ENCODE data around the gene PGAM1.

Gene PGAM1

DNA sequence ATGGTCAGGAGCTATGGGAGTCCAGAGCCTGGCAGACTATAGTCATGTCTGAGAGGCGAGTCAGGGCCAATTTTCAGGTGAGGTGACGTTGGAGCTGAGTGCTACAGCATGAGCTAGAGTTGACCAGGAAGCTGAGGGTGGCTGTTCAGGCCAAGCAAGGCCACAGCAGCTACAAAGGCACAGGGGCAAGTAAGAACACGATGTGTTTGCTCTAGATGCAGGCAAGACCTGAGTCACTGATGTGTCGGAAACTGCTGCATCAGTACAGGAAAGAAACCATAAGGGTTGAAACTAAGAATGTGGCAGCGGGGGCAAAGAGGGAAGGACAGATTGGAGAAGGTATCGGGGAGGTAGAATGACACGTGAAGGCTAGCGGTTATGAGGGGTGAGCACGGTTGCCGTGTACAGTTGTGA lies 13.1 kb upstream of the PGAM1 start:
- POLR2A ChIA-PET, result interaction anchor here (0.5 to 1.5 kb wide), 3 partner anchors 12 to 49 kb away, joined by 3 to 4 read pairs (median 3); partner anchors contain the start of gene RRP12
- no peaks in the 10 kb centered on the region for H3K36me3 ChIP-seq (ENCODE audit: control insufficient read depth in 2 of 2, insufficient read depth in 1 of 2, low read length in 2 of 2)
- TF ChIP-seq YY2 (tag by site-specific recombination; IDR thresholded peaks at IDR 0.05) (no peak), ZNF747 (tag by site-specific recombination; IDR thresholded peaks at IDR 0.05) (no peak), ZNF585B (tag by site-specific recombination; IDR thresholded peaks at IDR 0.05) (no peak), TCF7L2 (IDR thresholded peaks at IDR 0.05; ENCODE audit: borderline replicate concordance, low read depth, low read length) (no peak), ZBTB1 (tag by site-specific recombination; IDR thresholded peaks at IDR 0.05) (no peak), TRIM28 (IDR thresholded peaks at IDR 0.05; ENCODE audit: borderline replicate concordance, low read length) (no peak), ZNF175 (tag by site-specific recombination; IDR thresholded peaks at IDR 0.05) (no peak), MYNN (tag by site-specific recombination; IDR thresholded peaks at IDR 0.05; ENCODE audit: borderline replicate concordance) (no peak)
- TF ChIP-seq, protein P1, sequence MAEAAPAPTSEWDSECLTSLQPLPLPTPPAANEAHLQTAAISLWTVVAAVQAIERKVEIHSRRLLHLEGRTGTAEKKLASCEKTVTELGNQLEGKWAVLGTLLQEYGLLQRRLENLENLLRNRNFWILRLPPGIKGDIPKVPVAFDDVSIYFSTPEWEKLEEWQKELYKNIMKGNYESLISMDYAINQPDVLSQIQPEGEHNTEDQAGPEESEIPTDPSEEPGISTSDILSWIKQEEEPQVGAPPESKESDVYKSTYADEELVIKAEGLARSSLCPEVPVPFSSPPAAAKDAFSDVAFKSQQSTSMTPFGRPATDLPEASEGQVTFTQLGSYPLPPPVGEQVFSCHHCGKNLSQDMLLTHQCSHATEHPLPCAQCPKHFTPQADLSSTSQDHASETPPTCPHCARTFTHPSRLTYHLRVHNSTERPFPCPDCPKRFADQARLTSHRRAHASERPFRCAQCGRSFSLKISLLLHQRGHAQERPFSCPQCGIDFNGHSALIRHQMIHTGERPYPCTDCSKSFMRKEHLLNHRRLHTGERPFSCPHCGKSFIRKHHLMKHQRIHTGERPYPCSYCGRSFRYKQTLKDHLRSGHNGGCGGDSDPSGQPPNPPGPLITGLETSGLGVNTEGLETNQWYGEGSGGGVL (tag by site-specific recombination; IDR thresholded peaks at IDR 0.05), result no peak
- TF ChIP-seq, protein P2, sequence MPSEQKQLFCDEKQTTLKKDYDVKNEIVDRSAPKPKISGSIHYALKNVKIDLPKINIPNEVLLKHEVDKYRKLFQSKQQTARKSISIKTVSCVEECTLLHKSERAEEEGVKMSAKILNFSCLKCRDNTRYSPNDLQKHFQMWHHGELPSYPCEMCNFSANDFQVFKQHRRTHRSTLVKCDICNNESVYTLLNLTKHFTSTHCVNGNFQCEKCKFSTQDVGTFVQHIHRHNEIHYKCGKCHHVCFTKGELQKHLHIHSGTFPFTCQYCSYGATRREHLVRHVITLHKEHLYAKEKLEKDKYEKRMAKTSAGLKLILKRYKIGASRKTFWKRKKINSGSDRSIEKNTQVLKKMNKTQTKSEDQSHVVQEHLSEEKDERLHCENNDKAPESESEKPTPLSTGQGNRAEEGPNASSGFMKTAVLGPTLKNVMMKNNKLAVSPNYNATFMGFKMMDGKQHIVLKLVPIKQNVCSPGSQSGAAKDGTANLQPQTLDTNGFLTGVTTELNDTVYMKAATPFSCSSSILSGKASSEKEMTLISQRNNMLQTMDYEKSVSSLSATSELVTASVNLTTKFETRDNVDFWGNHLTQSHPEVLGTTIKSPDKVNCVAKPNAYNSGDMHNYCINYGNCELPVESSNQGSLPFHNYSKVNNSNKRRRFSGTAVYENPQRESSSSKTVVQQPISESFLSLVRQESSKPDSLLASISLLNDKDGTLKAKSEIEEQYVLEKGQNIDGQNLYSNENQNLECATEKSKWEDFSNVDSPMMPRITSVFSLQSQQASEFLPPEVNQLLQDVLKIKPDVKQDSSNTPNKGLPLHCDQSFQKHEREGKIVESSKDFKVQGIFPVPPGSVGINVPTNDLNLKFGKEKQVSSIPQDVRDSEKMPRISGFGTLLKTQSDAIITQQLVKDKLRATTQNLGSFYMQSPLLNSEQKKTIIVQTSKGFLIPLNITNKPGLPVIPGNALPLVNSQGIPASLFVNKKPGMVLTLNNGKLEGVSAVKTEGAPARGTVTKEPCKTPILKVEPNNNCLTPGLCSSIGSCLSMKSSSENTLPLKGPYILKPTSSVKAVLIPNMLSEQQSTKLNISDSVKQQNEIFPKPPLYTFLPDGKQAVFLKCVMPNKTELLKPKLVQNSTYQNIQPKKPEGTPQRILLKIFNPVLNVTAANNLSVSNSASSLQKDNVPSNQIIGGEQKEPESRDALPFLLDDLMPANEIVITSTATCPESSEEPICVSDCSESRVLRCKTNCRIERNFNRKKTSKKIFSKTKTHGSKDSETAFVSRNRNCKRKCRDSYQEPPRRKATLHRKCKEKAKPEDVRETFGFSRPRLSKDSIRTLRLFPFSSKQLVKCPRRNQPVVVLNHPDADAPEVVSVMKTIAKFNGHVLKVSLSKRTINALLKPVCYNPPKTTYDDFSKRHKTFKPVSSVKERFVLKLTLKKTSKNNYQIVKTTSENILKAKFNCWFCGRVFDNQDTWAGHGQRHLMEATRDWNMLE (tag by site-specific recombination; conservative IDR thresholded peaks at IDR 0.05; ENCODE audit: low read depth), result no peak
- no peak overlapping the region for H3K4me3 ChIP-seq (ENCODE audit: low read depth, low read length)
- CTCF ChIA-PET, result interaction anchor here (0.6 to 1.1 kb wide), 6 partner anchors 13 to 1042 kb away, joined by 3 to 5 read pairs (median 3); partner anchors contain the start of genes EXOSC1 and ZDHHC16
- H3K27ac ChIP-seq (ENCODE audit: extremely low read depth, low read depth, low read length), result no peak overlapping the region
- no peaks in the 10 kb centered on the region for H3K4me1 ChIP-seq (ENCODE audit: control insufficient read depth, insufficient read depth, low read length)
- H3K9me3 ChIP-seq (ENCODE audit: control insufficient read depth, insufficient read depth, low read depth, low read length), result no peaks in the 10 kb centered on the region

DNA sequence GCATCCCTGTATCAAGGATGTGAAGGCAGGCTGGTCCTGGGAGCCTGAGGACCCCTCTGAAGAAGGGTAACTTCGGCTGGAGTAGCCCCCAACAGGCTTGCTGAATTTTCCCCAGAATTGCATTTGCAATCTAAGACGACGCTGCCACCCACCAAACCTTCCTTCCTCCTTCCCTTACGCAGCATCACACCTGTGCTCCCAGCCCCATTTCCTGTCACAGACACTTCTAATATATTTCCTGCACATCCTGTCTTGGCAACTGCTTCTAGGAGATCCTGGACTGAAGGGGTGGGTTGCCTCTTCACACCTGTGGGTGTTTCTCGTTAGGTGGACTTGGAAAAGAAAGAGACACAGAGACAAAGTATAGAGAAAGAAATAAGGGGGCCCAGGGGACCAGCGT lies 9.4 kb upstream of the PGAM1 start:
- CTCF ChIA-PET, result no interaction called here
- Histone ChIP-seq H3K9me3 (ENCODE audit: control insufficient read depth, insufficient read depth, low read depth, low read length) (no peaks in the 10 kb centered on the region), H3K4me3 (ENCODE audit: low read depth, low read length) (no peak overlapping the region), H3K36me3 (ENCODE audit: control insufficient read depth in 2 of 2, insufficient read depth in 1 of 2, low read length in 2 of 2) (no peaks in the 10 kb centered on the region; a peak in 1 of 3 replicates), H3K27ac (ENCODE audit: extremely low read depth, low read depth, low read length) (no peak overlapping the region), H3K4me1 (ENCODE audit: control insufficient read depth, insufficient read depth, low read length) (no peaks in the 10 kb centered on the region)
- POLR2A ChIA-PET, result no interaction called here
- TF ChIP-seq, protein P3, sequence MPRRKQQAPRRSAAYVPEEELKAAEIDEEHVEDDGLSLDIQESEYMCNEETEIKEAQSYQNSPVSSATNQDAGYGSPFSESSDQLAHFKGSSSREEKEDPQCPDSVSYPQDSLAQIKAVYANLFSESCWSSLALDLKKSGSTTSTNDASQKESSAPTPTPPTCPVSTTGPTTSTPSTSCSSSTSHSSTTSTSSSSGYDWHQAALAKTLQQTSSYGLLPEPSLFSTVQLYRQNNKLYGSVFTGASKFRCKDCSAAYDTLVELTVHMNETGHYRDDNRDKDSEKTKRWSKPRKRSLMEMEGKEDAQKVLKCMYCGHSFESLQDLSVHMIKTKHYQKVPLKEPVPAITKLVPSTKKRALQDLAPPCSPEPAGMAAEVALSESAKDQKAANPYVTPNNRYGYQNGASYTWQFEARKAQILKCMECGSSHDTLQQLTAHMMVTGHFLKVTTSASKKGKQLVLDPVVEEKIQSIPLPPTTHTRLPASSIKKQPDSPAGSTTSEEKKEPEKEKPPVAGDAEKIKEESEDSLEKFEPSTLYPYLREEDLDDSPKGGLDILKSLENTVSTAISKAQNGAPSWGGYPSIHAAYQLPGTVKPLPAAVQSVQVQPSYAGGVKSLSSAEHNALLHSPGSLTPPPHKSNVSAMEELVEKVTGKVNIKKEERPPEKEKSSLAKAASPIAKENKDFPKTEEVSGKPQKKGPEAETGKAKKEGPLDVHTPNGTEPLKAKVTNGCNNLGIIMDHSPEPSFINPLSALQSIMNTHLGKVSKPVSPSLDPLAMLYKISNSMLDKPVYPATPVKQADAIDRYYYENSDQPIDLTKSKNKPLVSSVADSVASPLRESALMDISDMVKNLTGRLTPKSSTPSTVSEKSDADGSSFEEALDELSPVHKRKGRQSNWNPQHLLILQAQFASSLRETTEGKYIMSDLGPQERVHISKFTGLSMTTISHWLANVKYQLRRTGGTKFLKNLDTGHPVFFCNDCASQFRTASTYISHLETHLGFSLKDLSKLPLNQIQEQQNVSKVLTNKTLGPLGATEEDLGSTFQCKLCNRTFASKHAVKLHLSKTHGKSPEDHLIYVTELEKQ (tag by site-specific recombination; IDR thresholded peaks at IDR 0.05; ENCODE audit: borderline replicate concordance), result no peak
- TF ChIP-seq ZNF10 (tag by site-specific recombination; IDR thresholded peaks at IDR 0.05), result no peak
- TF ChIP-seq TRIM28 (IDR thresholded peaks at IDR 0.05; ENCODE audit: borderline replicate concordance, low read length), result no peak
- TF ChIP-seq, protein P4, sequence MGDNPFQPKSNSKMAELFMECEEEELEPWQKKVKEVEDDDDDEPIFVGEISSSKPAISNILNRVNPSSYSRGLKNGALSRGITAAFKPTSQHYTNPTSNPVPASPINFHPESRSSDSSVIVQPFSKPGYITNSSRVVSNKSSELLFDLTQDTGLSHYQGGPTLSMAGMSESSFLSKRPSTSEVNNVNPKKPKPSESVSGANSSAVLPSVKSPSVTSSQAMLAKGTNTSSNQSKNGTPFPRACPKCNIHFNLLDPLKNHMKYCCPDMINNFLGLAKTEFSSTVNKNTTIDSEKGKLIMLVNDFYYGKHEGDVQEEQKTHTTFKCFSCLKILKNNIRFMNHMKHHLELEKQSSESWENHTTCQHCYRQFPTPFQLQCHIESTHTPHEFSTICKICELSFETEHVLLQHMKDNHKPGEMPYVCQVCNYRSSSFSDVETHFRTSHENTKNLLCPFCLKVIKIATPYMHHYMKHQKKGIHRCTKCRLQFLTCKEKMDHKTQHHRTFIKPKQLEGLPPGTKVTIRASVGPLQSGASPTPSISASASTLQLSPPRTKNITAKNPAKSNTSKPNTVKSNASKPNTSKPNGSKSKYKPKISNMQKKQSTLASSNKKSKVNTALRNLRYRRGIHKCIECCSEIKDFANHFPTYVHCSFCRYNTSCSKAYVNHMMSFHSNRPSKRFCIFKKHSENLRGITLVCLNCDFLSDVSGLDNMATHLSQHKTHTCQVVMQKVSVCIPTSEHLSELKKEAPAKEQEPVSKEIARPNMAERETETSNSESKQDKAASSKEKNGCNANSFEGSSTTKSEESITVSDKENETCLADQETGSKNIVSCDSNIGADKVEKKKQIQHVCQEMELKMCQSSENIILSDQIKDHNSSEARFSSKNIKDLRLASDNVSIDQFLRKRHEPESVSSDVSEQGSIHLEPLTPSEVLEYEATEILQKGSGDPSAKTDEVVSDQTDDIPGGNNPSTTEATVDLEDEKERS (tag by site-specific recombination; IDR thresholded peaks at IDR 0.05), result no peak
- TF ChIP-seq ZNF335 (tag by site-specific recombination; conservative IDR thresholded peaks at IDR 0.05), result no peak
- TF ChIP-seq ZNF777 (tag by site-specific recombination; IDR thresholded peaks at IDR 0.05; ENCODE audit: borderline replicate concordance), result no peak
- TF ChIP-seq ZNF558 (tag by site-specific recombination; IDR thresholded peaks at IDR 0.05), result no peak
- no peak for TF ChIP-seq PRDM1 (tag by site-specific recombination; IDR thresholded peaks at IDR 0.05)
- TF ChIP-seq, protein P5, sequence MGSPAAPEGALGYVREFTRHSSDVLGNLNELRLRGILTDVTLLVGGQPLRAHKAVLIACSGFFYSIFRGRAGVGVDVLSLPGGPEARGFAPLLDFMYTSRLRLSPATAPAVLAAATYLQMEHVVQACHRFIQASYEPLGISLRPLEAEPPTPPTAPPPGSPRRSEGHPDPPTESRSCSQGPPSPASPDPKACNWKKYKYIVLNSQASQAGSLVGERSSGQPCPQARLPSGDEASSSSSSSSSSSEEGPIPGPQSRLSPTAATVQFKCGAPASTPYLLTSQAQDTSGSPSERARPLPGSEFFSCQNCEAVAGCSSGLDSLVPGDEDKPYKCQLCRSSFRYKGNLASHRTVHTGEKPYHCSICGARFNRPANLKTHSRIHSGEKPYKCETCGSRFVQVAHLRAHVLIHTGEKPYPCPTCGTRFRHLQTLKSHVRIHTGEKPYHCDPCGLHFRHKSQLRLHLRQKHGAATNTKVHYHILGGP (tag by site-specific recombination; IDR thresholded peaks at IDR 0.05), result no peak

All from HEK293 (cell line).